ENCODE results near the gene TCTN1. TPM values are rescaled to one million over a fixed set of nuclear protein-coding genes. Genes with fewer than 3 reads are reported as not detected.

TCTN1 gene
- total and polyA plus RNA-seq, 9 of the 15 experiments (the other 6 are each of a cell fraction or from before 2014, with no cell fraction given) = 0.32 to 12.5 (median 4.0) TPM

DNA sequence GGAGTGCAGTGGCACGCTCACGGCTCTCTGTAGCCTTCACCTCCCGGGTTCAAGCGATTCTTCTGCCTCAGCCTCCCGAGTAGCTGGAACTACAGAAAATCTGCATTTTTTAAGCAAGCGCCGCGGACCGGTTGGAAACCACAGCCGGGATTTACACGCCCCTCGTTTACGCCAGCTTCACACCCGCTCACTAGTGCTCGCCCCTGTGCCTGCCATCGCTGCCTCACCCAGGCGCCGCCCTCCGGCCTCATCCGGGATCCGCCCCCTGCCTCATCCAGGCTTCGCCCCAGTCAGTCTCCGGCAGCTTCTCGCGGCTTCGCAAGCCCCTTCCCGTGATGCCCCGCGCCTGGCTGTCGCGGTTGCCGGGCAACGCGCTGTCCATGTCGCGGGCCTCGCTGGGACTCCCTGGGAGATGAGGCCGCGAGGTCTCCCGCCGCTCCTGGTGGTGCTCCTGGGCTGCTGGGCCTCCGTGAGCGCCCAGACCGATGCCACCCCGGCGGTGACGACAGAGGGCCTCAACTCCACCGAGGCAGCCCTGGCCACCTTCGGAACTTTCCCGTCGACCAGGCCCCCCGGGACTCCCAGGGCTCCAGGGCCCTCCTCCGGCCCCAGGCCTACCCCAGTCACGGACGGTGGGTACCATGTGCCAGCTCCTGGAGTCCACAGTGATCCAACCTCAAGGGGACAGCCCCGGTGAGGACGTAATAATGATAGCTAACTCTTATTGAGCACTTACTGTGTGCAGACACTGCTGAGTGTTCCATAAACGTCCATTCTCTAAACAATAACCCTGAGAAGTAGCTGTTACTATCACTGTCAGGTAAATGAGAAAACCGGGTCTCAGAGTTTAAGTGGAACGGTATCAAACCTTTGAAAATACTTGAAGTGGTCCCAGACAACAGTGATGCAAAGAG is at the start of gene TCTN1 (continued):
- TF ChIP-seq, protein P1, sequence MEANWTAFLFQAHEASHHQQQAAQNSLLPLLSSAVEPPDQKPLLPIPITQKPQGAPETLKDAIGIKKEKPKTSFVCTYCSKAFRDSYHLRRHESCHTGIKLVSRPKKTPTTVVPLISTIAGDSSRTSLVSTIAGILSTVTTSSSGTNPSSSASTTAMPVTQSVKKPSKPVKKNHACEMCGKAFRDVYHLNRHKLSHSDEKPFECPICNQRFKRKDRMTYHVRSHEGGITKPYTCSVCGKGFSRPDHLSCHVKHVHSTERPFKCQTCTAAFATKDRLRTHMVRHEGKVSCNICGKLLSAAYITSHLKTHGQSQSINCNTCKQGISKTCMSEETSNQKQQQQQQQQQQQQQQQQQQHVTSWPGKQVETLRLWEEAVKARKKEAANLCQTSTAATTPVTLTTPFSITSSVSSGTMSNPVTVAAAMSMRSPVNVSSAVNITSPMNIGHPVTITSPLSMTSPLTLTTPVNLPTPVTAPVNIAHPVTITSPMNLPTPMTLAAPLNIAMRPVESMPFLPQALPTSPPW (CRISPR knock-in tag; IDR thresholded peaks at IDR 0.05) = peak; percentile 27; the same call in 1 of the 2 replicates
- TF ChIP-seq ESRRB (CRISPR knock-in tag; IDR thresholded peaks at IDR 0.05; ENCODE audit: borderline replicate concordance) (no peak), PCBP1 (IDR thresholded peaks at IDR 0.05; ENCODE audit: low read depth, low read length, poor library complexity, severe bottlenecking) (no peak), JUNB (CRISPR knock-in tag; conservative IDR thresholded peaks at IDR 0.05) (no peak), MLX (CRISPR knock-in tag; conservative IDR thresholded peaks at IDR 0.05) (peak in 1 of 2 experiments; percentile 64; a peak in 1 of 4 replicates), POLR2H (tag; IDR thresholded peaks at IDR 0.05; ENCODE audit: low read depth) (peak; percentile 39; the same call in 1 of the 2 replicates), HMGN3 (IDR thresholded peaks at IDR 0.05; ENCODE audit: borderline replicate concordance, extremely low read depth, insufficient read length, low read depth, low read length) (peak; percentile 48), SNRNP70 (optimal IDR thresholded peaks at IDR 0.05; ENCODE audit: low read depth, low read length) (no peak), ZNF57 (CRISPR knock-in tag; IDR thresholded peaks at IDR 0.05) (no peak), HEY1 (CRISPR knock-in tag; IDR thresholded peaks at IDR 0.05; ENCODE audit: borderline replicate concordance) (no peak), MNT (conservative IDR thresholded peaks at IDR 0.05) (peak in 1 of 2 experiments; percentile 77; a peak in 2 of 4 replicates)
- TF ChIP-seq, protein P2, sequence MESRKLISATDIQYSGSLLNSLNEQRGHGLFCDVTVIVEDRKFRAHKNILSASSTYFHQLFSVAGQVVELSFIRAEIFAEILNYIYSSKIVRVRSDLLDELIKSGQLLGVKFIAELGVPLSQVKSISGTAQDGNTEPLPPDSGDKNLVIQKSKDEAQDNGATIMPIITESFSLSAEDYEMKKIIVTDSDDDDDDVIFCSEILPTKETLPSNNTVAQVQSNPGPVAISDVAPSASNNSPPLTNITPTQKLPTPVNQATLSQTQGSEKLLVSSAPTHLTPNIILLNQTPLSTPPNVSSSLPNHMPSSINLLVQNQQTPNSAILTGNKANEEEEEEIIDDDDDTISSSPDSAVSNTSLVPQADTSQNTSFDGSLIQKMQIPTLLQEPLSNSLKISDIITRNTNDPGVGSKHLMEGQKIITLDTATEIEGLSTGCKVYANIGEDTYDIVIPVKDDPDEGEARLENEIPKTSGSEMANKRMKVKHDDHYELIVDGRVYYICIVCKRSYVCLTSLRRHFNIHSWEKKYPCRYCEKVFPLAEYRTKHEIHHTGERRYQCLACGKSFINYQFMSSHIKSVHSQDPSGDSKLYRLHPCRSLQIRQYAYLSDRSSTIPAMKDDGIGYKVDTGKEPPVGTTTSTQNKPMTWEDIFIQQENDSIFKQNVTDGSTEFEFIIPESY (CRISPR knock-in tag; IDR thresholded peaks at IDR 0.05) = 0 out of 2 replicates have a peak, but pooled peaks have one; percentile 6
- TF ChIP-seq, protein P3, sequence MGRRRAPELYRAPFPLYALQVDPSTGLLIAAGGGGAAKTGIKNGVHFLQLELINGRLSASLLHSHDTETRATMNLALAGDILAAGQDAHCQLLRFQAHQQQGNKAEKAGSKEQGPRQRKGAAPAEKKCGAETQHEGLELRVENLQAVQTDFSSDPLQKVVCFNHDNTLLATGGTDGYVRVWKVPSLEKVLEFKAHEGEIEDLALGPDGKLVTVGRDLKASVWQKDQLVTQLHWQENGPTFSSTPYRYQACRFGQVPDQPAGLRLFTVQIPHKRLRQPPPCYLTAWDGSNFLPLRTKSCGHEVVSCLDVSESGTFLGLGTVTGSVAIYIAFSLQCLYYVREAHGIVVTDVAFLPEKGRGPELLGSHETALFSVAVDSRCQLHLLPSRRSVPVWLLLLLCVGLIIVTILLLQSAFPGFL (CRISPR knock-in tag; IDR thresholded peaks at IDR 0.05) = no peak
- TF ChIP-seq, protein P4, sequence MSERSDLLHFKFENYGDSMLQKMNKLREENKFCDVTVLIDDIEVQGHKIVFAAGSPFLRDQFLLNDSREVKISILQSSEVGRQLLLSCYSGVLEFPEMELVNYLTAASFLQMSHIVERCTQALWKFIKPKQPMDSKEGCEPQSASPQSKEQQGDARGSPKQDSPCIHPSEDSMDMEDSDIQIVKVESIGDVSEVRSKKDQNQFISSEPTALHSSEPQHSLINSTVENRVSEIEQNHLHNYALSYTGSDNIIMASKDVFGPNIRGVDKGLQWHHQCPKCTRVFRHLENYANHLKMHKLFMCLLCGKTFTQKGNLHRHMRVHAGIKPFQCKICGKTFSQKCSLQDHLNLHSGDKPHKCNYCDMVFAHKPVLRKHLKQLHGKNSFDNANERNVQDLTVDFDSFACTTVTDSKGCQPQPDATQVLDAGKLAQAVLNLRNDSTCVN (CRISPR knock-in tag; IDR thresholded peaks at IDR 0.05) = no peak
